Upper lobe of left lung (tissue), 6 donors: ENCODE results near the gene ST13. TPM values are rescaled to one million over a fixed set of nuclear protein-coding genes. Genes with fewer than 3 reads are reported as not detected.

Experiments
- ATAC-seq, 2 donors: fragments of 200-7000 bp; cut with Tn5 transposase; one replicate each; pipeline ENCODE4 v1.9.1; 2022; ENCODE audit warnings: mild to moderate bottlenecking in 2 of 2, moderate library complexity in 2 of 2; ENCODE audit not compliant: low FRiP score in 2 of 2
- DNase-seq, 2 donors: peaks; one replicate each; pipeline ENCODE4 v3.0.0-alpha.2; 2019 to 2020
- H3K27ac ChIP-seq, 4 donors: fragments of 200-600 bp; sonication (generic); one replicate each; pipeline ENCODE4 v1.5.1; 2016 to 2019
- H3K27me3 ChIP-seq, 4 donors: fragments of 200-600 bp; sonication (generic); one replicate each; pipeline ENCODE4 v1.5.1; 2017 to 2019
- H3K36me3 ChIP-seq, 4 donors: fragments of 200-600 bp; sonication (generic); one replicate each; pipeline ENCODE4 v1.5.1; 2016 to 2019
- H3K4me1 ChIP-seq, 4 donors: fragments of 200-600 bp; sonication (generic); one replicate each; pipeline ENCODE4 v1.5.1; 2018 to 2019
- H3K4me3 ChIP-seq, 4 donors: fragments of 200-600 bp; sonication (generic); one replicate each; pipeline ENCODE4 v1.5.1; 2017 to 2019; ENCODE audit warnings: mild to moderate bottlenecking in 2 of 4, moderate library complexity in 1 of 4
- H3K9me3 ChIP-seq, 4 donors: fragments of 200-600 bp; sonication (generic); one replicate each; pipeline ENCODE4 v1.5.1; 2018 to 2019
- EP300 ChIP-seq, 4 donors: sonication (generic); formaldehyde crosslinking; IDR thresholded peaks; one replicate each; pipeline ENCODE4 v1.5.1; 2017; ENCODE audit warnings: antibody characterized with exemption in 4 of 4, control low read depth in 2 of 4
- POLR2A ChIP-seq, 4 donors: fragments of 450-650 bp; IDR thresholded peaks; one replicate each; pipeline ENCODE4 v1.5.1; 2016 to 2017; ENCODE audit warnings: antibody characterized with exemption in 4 of 4, mild to moderate bottlenecking in 2 of 4
- POLR2AphosphoS5 ChIP-seq, 2 donors: sonication (generic); formaldehyde crosslinking; IDR thresholded peaks; one replicate each; pipeline ENCODE4 v1.5.1; 2017; ENCODE audit warnings: antibody characterized with exemption in 2 of 2
- WGBS, 2 donors: methylation state at CpG; one replicate each; pipeline ENCODE4 v1.1.5; 2017 to 2018; 5-methylcytosine and 5-hydroxymethylcytosine counted together
- total RNA-seq, 6 donors: library from RNA; depleted of rRNA in 4 of 6; stranded (reverse); fragments of >200 nt in 4 of 6; gene quantifications; one replicate each; pipeline versions ENCODE4 v1.1.0 to v1.2.1, GENCODE V29; 2016 to 2021
- TF ChIP-seq, protein P1 (sequence below), 6 experiments: fragments of 450-650 bp in 4 of 6; fragments of 200-600 bp in 2 of 6; sonication (generic) in 2 of 6; IDR thresholded peaks; one replicate each; pipeline ENCODE4 v1.5.1; 2016 to 2019; ENCODE audit warnings: antibody characterized with exemption in 6 of 6
- donor health status: DM: no; HTN: no; CAD: no; lungs with moderate emphysema.
- donor health status: DM: no; HTN: yes; CAD: no; lungs with severe emphysema.

ST13 gene
- total RNA-seq, 6 donors from 2014 or later, result 85.2 to 188 (median 119) TPM

DNA sequence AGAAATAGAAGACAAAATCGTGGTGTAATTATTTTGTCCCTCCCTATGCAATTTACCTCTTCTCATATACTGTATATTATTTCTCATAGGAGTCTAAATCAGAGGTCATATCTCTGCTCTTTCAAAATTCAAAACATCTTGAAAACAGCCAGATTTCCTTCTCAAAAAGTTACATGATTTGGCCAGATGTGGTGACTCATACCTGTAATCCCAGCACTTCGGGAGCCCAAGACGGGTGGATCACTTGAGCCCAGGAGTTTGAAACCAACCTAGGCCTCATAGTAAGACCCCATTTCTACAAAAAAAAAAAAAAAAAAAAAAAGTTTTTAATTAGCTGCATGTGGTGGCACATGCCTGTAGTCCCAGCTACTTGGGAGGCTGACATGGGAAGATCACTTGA lies 34.4 kb upstream of the ST13 start:
- Histone ChIP-seq H3K4me3 (no peak overlapping the region), H3K9me3 (no peaks in the 10 kb centered on the region), H3K27ac (no peak overlapping the region), H3K27me3 (no peaks in the 10 kb centered on the region), H3K4me1 (no peaks in the 10 kb centered on the region), H3K36me3 (peaks cover 3 to 64% (median 31%) of the 10 kb centered on the region in 4 donors)
- 90 to 92% methylated on average over 3 of the region's 3 CpGs for WGBS, 2 donors
- ATAC-seq (no peak), DNase-seq (no peak)
- TF ChIP-seq, protein P1, sequence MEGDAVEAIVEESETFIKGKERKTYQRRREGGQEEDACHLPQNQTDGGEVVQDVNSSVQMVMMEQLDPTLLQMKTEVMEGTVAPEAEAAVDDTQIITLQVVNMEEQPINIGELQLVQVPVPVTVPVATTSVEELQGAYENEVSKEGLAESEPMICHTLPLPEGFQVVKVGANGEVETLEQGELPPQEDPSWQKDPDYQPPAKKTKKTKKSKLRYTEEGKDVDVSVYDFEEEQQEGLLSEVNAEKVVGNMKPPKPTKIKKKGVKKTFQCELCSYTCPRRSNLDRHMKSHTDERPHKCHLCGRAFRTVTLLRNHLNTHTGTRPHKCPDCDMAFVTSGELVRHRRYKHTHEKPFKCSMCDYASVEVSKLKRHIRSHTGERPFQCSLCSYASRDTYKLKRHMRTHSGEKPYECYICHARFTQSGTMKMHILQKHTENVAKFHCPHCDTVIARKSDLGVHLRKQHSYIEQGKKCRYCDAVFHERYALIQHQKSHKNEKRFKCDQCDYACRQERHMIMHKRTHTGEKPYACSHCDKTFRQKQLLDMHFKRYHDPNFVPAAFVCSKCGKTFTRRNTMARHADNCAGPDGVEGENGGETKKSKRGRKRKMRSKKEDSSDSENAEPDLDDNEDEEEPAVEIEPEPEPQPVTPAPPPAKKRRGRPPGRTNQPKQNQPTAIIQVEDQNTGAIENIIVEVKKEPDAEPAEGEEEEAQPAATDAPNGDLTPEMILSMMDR (IDR thresholded peaks at IDR 0.05), result no peak
- TF ChIP-seq POLR2AphosphoS5 (IDR thresholded peaks at IDR 0.05) (no peak), POLR2A (IDR thresholded peaks at IDR 0.05) (no peak), EP300 (IDR thresholded peaks at IDR 0.05) (no peak)

DNA sequence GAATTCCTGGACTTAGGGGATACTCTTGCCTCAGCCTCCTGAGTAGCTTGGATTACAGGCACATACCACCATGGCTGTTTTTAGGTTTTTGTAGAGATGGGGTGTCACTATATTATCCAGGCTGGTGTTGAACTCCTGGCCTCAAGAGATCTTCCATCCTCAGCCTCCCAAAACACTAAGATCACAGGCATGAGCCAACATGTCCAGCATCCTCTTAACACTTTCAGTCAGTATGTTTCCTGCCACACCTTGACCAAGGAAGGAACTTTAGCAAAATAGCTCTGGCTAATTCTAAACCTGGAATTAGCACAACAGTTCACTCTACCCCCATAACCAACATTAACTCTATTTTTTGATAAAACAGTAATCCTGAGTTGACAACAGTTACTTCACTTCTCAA lies 32.7 kb upstream of the ST13 start:
- H3K27ac ChIP-seq, result no peak overlapping the region
- no peaks in the 10 kb centered on the region for H3K4me1 ChIP-seq
- DNase-seq (no peak), ATAC-seq (no peak)
- H3K9me3 ChIP-seq, result no peaks in the 10 kb centered on the region
- H3K36me3 ChIP-seq, result peaks cover 3 to 67% (median 34%) of the 10 kb centered on the region in 4 donors
- H3K4me3 ChIP-seq, result no peak overlapping the region
- no peaks in the 10 kb centered on the region for H3K27me3 ChIP-seq
- no peak for TF ChIP-seq POLR2A (IDR thresholded peaks at IDR 0.05)
- TF ChIP-seq POLR2AphosphoS5 (IDR thresholded peaks at IDR 0.05), result no peak
- TF ChIP-seq EP300 (IDR thresholded peaks at IDR 0.05), result no peak
- TF ChIP-seq, protein P1 (IDR thresholded peaks at IDR 0.05), result no peak

DNA sequence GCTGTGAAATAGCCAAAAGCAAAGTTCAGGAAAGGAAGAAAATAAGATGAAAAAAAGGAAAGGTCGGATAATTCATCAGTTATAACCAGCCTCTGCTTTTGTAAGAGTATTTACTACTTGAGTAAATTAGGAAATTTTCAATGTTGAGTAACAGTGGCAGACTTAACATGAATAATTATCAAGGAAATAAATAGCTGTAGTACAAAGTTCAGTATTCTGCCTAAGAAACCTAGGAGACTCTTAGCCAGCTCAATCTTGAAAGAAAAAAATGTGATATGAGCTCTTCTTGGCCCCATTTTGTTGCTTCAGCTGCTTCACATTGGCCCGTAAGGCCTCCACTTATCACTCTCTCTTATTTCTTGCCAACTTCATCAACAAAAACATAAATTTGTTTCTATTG lies 22.5 kb upstream of the ST13 start:
- H3K27me3 ChIP-seq, result no peaks in the 10 kb centered on the region
- no peak overlapping the region for H3K4me3 ChIP-seq
- ATAC-seq (no peak), DNase-seq (no peak)
- no peaks in the 10 kb centered on the region for H3K9me3 ChIP-seq
- TF ChIP-seq POLR2AphosphoS5 (IDR thresholded peaks at IDR 0.05) (no peak), POLR2A (IDR thresholded peaks at IDR 0.05) (no peak), EP300 (IDR thresholded peaks at IDR 0.05) (no peak)
- TF ChIP-seq, protein P1 (IDR thresholded peaks at IDR 0.05), result no peak
- 69 to 92% methylated on average over 2 of the region's 2 CpGs for WGBS, 2 donors
- H3K27ac ChIP-seq, result peak overlapping the region in 1 of 4 donors; percentile 3
- no peaks in the 10 kb centered on the region for H3K4me1 ChIP-seq
- H3K36me3 ChIP-seq, result peaks cover 0 to 32% (median 18%) of the 10 kb centered on the region in 4 donors

DNA sequence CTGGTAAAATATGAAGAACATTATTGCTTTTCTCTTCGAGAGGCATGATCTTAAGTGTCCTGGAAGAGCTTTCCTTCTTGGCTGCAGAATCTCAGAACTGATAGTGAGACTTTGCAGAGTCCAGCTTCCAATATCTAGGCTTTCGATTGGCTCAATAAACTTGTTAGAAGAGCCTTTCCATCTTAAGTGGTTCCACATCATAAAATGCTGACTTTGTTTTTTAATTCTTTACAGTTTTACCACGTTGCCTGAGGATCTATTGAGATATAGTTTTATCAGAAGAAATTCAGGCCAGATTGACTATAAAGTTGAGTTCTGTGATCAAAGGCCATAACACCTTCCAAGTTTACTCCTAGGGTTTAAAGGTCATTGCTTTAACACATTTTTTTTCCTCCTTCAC lies 21.0 kb upstream of the ST13 start:
- no peak for ATAC-seq

DNA sequence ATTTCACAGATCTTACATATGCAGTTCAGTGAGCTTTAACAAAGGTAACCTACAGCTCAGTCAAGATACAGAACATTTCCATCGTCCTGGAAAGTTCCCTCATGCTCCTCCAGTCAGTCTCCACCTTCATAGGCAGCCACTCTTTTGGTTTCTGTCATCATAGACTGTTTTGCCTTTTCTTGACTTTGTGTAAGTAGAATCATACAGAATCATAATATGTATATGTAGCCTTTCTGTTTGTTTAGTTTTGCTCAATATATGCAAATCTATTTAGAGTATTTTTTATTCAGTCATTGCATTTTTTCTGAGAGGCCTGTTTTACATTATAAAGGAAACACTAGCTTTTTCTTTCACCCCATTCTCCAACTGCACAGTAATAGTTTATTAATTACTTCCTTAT lies 20.5 kb upstream of the ST13 start:
- H3K4me3 ChIP-seq, result no peak overlapping the region
- no peak overlapping the region for H3K27ac ChIP-seq
- ATAC-seq (no peak), DNase-seq (no peak)
- H3K36me3 ChIP-seq, result peaks cover 0 to 16% (median 3%) of the 10 kb centered on the region in 4 donors
- TF ChIP-seq POLR2A (IDR thresholded peaks at IDR 0.05), result no peak
- WGBS, 2 donors, result 48 to 81% methylated on average over 1 of the region's 1 CpG
- no peaks in the 10 kb centered on the region for H3K9me3 ChIP-seq
- H3K4me1 ChIP-seq, result no peaks in the 10 kb centered on the region
- H3K27me3 ChIP-seq, result no peaks in the 10 kb centered on the region

More for the DNA sequence above, 21.0 kb upstream of the ST13 start:
- H3K4me1 ChIP-seq, result no peaks in the 10 kb centered on the region
- no peak for DNase-seq
- H3K36me3 ChIP-seq, result peaks cover 0 to 18% (median 9%) of the 10 kb centered on the region in 4 donors
- no peaks in the 10 kb centered on the region for H3K27me3 ChIP-seq
- H3K27ac ChIP-seq, result no peak overlapping the region
- no peak overlapping the region for H3K4me3 ChIP-seq
- 49 to 57% methylated on average over 3 of the region's 3 CpGs for WGBS, 2 donors
- TF ChIP-seq POLR2AphosphoS5 (IDR thresholded peaks at IDR 0.05), result no peak
- TF ChIP-seq, protein P1 (IDR thresholded peaks at IDR 0.05), result no peak
- TF ChIP-seq POLR2A (IDR thresholded peaks at IDR 0.05), result no peak
- no peaks in the 10 kb centered on the region for H3K9me3 ChIP-seq
